ENCODE results near the gene LAMTOR2. TPM values are rescaled to one million over a fixed set of nuclear protein-coding genes. Genes with fewer than 3 reads are reported as not detected.
A peak's percentile ranks its signal among the peaks of the same experiment; 100 is the strongest.

LAMTOR2 gene
- total and polyA plus RNA-seq, 9 of the 15 experiments (the other 6 are each of a cell fraction or from before 2014, with no cell fraction given): 39.0 to 161 (median 74.6) TPM

DNA sequence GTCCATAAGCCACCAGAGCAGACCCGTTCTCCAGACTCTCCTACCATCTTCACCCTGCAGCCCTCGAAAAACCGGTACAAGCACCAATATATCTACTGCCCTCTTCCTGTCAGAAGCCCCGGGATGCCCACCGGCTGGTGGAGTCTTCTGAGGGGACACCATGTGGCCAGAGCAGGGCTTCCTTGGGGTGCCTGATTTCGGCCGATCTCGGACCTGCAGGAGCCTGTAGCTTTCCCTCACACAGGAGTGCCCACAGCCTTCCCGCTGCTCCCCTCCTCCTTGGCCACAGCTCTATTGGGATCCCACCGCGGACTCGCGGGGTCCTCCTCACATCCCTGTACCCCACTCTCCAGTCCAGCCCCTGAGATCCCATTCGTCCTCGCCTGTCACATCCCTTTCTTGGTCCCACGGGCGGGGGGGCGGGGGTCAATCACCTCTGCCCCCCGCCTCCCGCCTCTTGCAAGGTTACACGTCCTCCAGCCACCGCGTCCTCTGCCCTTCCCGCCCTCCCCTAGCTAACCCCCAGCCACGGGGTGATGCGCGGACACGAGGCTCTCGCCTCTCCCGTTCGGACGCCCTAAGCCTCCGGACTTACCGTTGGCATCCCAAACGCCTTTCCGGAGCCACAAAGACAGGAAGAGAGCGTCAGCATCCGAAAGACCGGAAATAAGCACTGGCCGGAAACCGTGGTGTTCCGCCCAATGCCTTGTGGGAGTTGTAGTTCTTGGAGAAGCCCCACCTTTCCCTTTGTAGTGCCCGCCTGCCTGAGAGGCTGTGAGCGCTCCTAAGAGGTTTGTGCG lies 34.1 kb upstream of the LAMTOR2 start, which contains the start of gene SSR2 (continued):
- TF ChIP-seq, protein P1, sequence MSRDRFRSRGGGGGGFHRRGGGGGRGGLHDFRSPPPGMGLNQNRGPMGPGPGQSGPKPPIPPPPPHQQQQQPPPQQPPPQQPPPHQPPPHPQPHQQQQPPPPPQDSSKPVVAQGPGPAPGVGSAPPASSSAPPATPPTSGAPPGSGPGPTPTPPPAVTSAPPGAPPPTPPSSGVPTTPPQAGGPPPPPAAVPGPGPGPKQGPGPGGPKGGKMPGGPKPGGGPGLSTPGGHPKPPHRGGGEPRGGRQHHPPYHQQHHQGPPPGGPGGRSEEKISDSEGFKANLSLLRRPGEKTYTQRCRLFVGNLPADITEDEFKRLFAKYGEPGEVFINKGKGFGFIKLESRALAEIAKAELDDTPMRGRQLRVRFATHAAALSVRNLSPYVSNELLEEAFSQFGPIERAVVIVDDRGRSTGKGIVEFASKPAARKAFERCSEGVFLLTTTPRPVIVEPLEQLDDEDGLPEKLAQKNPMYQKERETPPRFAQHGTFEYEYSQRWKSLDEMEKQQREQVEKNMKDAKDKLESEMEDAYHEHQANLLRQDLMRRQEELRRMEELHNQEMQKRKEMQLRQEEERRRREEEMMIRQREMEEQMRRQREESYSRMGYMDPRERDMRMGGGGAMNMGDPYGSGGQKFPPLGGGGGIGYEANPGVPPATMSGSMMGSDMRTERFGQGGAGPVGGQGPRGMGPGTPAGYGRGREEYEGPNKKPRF (IDR thresholded peaks at IDR 0.05; ENCODE audit: low read depth, low read length): no peak
- no peak for TF ChIP-seq CCNT2 (IDR thresholded peaks at IDR 0.05; ENCODE audit: borderline replicate concordance, extremely low read depth, insufficient read length, low read depth, low read length)
- TF ChIP-seq ZFP36 (IDR thresholded peaks at IDR 0.05; ENCODE audit: low read depth, low read length, partially characterized antibody): no peak
- TF ChIP-seq ZNF551 (CRISPR knock-in tag; IDR thresholded peaks at IDR 0.05): no peak
- no peak for TF ChIP-seq BCL6 (CRISPR knock-in tag; IDR thresholded peaks at IDR 0.05)
- peak; percentile 91 for TF ChIP-seq ZNF143 (CRISPR knock-in tag; IDR thresholded peaks at IDR 0.05)
- TF ChIP-seq ZNF165 (CRISPR knock-in tag; IDR thresholded peaks at IDR 0.05; ENCODE audit: borderline replicate concordance): no peak
- TF ChIP-seq ZNF57 (CRISPR knock-in tag; IDR thresholded peaks at IDR 0.05): no peak
- no peak for TF ChIP-seq ZC3H4 (CRISPR knock-in tag; IDR thresholded peaks at IDR 0.05; ENCODE audit: borderline replicate concordance)
- no peak for TF ChIP-seq NR2C1 (IDR thresholded peaks at IDR 0.05)
- no peak for TF ChIP-seq NR2C1 (tag; IDR thresholded peaks at IDR 0.05)
- TF ChIP-seq HNRNPLL (IDR thresholded peaks at IDR 0.05; ENCODE audit: low read depth, low read length, poor library complexity, severe bottlenecking): peak; percentile 50
